Breast epithelium (tissue), 3 donors: ENCODE results near the gene PTPRN2.

Source experiments
- POLR2AphosphoS5 ChIP-seq, 3 donors: sonication (generic); formaldehyde crosslinking; IDR thresholded peaks; one replicate each; pipeline ENCODE4 v1.6.1; 2017; ENCODE audit warnings: antibody characterized with exemption in 3 of 3
- TF ChIP-seq, protein P1 (sequence below), 3 donors: fragments of 450-650 bp; IDR thresholded peaks; one replicate each; pipeline ENCODE4 v1.5.1; 2016 to 2017; ENCODE audit warnings: antibody characterized with exemption in 3 of 3, mild to moderate bottlenecking in 3 of 3, moderate library complexity in 3 of 3

- TF ChIP-seq, protein P1, sequence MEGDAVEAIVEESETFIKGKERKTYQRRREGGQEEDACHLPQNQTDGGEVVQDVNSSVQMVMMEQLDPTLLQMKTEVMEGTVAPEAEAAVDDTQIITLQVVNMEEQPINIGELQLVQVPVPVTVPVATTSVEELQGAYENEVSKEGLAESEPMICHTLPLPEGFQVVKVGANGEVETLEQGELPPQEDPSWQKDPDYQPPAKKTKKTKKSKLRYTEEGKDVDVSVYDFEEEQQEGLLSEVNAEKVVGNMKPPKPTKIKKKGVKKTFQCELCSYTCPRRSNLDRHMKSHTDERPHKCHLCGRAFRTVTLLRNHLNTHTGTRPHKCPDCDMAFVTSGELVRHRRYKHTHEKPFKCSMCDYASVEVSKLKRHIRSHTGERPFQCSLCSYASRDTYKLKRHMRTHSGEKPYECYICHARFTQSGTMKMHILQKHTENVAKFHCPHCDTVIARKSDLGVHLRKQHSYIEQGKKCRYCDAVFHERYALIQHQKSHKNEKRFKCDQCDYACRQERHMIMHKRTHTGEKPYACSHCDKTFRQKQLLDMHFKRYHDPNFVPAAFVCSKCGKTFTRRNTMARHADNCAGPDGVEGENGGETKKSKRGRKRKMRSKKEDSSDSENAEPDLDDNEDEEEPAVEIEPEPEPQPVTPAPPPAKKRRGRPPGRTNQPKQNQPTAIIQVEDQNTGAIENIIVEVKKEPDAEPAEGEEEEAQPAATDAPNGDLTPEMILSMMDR (IDR thresholded peaks at IDR 0.05): no peak
- TF ChIP-seq POLR2AphosphoS5 (IDR thresholded peaks at IDR 0.05): no peak
Observed at GRCh38 chr7:157795199-157795598, 792.4 kb downstream of the PTPRN2 start.
